GM04504 (cell line): ENCODE measurements around the gene LHFPL6.
"Not testable (repeated sequence)": the region's sequence is repeated elsewhere in the genome, so short reads cannot be mapped to it uniquely, and the experiment has no call there.

Source experiments
- DNase-seq: peaks from one replicate; pipeline ENCODE4 v3.0.0-alpha.2; 2012; ENCODE audit warnings: low read depth

Gene LHFPL6

DNA sequence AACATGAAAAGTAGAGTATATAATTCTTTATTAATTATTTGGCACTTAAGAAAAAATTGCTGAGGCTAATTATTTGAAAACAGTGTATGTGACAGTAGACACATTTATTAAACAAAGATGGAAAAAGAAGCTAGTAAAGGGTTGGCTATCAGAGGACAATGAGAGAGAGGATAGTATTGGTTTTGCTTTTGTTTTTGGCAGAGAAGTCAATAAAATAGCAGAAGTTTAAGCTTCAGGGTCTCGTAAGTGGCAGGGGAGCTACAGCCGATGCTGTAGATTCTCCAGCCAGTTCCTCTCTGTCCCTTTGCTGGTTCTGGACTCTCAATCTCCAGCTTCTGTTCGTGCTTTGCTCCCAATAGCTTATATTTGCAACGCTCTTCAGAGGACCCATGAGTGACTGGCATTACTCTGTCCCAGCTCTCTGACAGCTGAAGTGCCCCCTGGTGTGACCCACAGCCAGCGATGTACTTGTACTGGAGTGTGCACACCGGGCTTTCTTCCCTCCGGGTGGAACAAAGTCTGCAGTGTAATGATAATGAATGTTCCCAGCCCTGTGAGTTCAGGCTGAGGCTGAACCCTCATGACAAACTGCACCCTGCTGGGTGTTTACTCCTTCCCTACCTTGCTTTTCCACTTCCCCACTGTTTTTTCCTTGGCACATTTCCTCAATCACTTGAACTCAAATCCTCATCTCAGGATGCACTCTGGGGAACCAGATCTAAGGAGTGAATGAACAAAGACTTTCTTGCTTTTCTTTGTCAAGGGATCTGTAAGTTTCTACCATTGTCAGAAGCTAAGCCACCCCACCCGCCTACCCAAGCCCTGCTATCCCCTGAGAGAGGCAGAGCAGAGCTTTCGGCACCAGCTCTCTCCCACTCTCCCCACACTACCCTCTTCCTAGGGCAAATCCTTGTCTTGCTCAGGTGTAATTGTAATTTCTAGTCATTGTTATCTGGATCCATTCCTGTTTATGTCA, 254.8 kb downstream of the LHFPL6 start:
- DNase-seq = no peak

GRCh38 chr13:39345982-39346381, 257.0 kb downstream of the LHFPL6 start:
- no peak for DNase-seq

GRCh38 chr13:39341251-39341650, 261.7 kb downstream of the LHFPL6 start:
- no peak for DNase-seq

DNA sequence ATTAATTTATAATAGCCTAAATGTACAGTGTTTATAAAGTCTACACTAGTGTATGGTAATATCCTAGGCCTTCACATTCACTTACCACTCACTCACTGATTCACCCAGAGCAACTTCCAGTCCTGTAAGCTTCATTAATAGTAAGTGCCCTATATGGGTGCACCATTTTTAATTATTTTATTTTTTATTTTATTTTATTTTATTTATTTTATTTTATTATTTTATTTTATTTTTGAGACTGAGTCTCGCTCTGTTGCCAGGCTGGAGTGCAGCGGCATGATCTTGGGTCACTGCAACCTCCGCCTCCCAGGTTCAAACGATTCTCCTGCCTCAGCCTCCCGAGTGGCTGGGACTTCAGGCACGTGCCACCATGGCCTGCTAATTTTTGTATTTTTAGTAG, 264.9 kb downstream of the LHFPL6 start:
- DNase-seq = not testable (repeated sequence)

DNA sequence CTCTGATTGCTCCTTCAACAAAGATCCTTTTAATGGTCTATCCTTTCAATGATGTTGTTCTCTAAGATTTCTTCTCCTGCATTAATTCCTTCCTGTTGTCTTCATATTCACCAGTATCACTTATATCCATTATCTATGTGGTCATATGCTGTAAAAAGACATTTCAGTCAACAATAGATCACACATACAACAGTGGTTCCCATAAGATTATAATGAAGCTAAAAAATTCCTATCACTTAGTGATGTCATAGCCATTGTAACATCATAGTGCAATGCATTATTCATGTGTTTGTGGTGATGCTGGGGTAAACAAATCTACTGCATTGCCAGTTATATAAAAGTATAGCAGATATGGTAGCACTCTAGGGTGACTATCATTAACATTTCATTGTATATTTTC, 266.1 kb downstream of the LHFPL6 start:
- no peak for DNase-seq

GRCh38 chr13:39336207-39336606, 266.8 kb downstream of the LHFPL6 start:
- no peak for DNase-seq

- DNase-seq = no peak
Measured at GRCh38 chr13:39335721-39336120, 267.3 kb downstream of the LHFPL6 start.

DNA sequence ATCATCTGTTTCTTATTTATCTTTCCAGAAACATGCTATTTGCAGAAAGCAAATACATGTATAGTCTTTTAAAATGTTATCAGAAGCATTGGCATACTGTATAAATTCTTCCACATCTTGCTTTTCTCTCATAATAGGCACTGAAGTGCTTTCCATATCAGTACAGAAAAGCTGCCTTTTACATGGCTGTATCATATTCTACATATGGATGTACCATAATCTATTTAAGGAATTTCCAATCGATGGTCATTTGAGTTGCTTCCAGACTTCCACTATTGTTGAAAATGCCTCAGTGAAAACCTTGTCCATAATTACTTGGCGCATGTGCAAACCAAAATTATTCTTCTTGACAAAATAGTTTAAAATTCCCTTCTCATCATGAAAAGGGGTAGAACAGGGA, 272.5 kb downstream of the LHFPL6 start:
- no peak for DNase-seq

DNA sequence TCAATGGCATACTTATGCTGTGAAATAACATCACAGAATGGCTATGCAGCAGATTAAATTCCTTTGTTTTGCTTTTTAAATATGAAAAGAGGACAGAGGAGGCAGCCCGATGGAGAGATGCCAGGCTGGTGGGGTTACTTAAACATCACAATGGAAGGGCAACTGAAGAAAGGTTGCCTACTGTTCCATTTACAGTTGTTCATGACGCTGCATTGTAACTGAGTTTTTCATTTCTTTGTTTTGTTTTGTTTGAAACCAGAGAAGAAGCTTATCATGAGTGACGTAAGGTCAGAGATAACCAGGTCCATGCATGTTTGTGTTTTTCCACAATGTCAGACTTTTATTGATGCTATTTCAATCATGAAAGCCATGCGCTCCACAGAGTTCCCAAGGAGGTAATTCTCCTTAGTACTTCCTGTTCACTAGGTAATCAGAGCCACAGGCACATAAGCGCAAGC, 273.8 kb downstream of the LHFPL6 start:
- no peak for DNase-seq

- DNase-seq = no peak
Measured at GRCh38 chr13:39327172-39327479, 275.9 kb downstream of the LHFPL6 start.

DNA sequence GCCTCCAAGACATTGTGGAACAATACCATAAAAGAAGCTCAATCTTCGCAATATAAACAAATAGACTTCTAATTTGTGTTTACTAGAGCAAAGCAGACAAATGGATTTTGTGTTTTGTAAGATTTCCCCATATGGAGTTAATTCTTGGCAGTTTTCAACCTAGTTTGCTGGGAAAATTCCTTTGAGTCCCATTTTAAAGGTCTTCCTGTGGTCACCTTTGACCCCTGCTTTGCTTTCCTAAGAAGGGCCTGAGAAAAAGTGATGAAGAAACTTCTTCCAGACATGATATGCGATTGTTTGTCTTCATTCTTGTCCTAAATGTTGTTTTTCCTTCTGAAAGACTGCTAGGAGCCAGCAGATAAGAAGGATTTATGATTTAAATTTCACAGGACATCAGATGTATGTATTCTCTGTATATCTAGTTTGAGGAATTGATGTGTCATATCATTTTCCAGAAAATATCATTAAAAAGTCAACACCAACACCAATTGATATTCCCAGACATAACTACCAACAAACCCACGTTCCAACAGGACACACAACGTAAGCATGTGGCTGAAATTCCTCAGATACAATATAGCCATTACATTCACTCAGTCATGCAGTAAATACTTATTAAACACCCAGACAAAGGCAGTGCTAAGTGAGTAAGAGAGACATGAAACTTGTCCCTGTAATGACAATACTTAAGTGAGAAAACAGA, 276.4 kb downstream of the LHFPL6 start:
- no peak for DNase-seq

- DNase-seq = no peak
Measured at GRCh38 chr13:39324806-39325311, 278.1 kb downstream of the LHFPL6 start.

GRCh38 chr13:39322836-39323585, 280.0 kb downstream of the LHFPL6 start:
- no peak for DNase-seq

DNA sequence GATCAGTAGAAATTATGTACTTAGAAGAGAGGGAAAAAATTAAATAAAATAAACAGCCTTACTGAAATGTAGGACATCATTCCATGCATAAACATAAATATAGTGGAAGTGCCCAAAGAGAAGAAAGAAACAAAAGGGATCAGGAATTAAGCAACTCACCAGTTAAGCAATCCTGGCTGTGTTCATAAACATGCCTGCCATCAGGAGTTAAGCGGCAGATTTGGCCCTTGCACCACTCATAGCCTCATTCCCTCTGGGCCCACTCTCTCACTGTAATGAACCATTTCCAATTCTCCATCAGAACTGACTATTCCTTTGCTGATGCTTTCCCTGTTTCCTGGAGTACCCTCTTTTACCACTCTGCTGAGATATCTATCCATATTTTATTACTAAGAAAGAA, 281.4 kb downstream of the LHFPL6 start:
- DNase-seq = no peak

DNA sequence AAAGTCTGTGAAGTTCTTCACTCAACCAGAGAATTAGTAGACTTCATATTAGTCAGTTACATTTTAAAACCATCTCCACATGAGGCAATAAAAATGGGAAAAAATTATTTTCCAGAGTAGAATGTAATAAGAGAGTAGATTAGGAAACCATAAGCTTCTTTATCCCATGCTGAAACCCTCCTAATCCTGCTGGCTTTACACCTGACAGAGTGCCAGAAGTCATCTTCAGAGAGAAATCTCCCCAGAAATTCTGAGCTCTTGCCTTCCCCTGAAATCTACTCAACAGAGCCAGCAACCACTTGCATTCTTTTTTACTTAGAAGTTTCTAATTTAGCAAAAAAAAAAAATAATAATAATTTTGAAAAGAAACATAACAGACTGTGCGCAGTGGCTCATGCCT, 284.8 kb downstream of the LHFPL6 start:
- DNase-seq = no peak

DNA sequence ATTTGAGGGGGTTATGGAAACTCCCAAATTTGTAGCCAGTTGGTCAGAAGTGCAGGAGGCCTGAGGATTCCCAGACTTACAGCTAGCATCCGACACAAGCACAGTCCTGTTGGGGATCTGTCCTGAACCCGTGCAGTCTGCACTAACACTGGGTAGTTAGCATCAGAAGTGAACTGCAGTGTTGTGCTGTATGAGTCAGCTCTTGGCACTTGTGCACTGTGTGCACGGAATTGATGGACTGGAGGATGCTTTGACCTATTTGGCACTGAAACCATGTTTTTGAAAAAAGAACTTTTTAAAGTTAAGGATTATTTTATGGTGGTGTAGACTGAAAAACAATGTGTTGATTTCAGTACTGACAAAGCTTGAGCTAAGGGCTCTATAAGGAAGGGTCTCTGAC, 285.7 kb downstream of the LHFPL6 start:
- peak; percentile 25 for DNase-seq

DNA sequence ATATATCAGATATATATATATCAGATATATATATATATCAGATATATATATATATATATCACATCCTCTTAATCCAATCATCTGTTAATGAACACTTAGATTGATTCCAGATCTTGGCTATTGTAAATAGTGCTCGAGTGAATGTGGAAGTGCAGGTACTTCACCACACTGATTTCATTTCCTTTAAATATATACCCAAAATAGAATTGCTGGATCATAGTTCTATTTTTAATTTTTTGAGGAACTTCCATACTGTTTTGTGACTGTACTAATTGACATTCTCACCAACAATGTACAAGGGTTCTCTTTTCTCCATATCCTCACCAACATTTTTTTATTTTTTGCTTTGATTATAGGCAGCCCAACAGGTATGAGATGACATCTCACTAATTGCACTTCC, 287.2 kb downstream of the LHFPL6 start:
- DNase-seq = no peak

DNA sequence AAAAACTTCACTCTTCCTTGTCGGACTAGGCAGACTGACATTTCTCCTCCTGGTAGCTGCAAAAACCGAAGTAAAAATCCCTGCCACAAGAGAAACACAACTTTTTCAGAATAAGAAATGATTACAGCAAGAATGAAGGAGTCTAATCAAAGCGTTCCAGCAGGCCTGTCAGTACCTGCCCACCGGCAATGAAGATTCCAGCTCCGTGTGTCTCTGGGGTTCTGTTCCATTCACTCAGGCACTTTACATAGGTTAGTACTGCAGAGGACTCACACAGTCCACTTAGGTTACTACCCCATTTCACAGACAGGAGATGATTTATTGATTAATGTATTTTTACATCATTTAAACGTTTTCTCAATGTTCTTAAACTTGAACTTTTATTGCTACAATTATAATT, 289.3 kb downstream of the LHFPL6 start:
- DNase-seq = no peak

DNA sequence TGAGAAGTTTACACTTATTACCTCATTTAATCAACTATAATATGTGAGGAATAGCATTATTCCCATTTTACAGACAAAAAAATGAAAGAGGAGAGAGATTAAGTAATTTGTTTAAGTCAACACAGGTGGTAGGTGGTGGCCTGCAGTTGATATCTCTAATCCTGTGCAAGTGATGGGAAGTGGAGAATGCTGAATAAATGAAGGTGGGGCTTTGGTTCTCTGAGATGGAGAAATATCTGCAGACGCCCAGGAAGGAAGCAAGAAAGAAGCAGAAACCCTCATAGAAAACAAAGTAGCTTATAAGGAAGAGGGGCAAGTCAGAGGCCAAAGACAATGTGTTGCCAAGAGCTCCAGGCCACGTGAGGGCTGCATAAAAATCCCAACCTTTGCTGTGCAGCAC, 290.4 kb downstream of the LHFPL6 start:
- no peak for DNase-seq

DNA sequence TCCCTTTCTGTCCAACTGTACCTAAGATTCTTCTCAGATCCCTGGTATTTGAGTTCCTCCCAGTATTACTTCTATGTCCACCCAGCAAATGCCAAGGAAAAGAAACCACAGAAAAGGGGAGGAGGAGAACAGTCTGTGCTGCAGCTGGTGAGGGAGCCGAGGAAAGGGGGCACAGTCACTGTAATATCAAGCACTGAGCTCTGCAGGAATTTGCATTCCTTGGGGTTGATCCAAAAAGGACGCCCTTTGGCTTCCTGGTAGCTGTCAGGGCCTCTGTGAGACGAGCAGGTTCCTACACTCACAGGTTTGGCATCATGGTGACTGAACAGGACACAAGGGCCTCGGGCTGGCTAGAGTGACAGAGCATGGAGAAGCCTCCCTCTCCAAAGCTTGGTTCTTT, 291.4 kb downstream of the LHFPL6 start:
- DNase-seq = no peak

DNA sequence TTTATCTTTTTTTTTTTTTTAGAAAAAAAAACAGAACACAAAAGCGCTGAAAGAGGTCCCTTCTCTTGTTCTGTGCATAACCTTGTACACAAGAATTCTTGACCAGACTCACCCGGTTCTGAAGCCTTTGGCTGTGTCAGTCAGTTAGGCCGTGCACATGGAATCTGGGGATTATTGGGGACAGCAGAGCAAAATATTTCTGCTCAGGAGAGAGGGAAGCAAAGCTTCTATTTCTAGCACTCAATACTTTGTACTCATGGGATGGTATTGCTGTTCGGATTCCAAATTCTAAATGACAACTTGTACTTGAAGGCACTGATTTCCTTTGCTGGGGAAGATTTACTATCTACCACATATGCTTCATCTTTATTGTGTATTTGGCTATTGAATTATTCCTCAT, 292.0 kb downstream of the LHFPL6 start:
- DNase-seq = no peak
